HEK293T (cell line): ENCODE results near the gene TMEM187.

Experiments used
- ARNT ChIP-seq: fragments of 450-650 bp; IDR thresholded peaks from 2 replicates; pipeline ENCODE4 v1.6.1; 2017; ENCODE audit warnings: mild to moderate bottlenecking
- BHLHE40 ChIP-seq: fragments of 450-650 bp; IDR thresholded peaks from 2 replicates; pipeline ENCODE4 v1.6.1; 2016; ENCODE audit warnings: mild to moderate bottlenecking, moderate library complexity, borderline replicate concordance
- ELF4 ChIP-seq: fragments of 450-650 bp; IDR thresholded peaks from 2 replicates; pipeline ENCODE4 v1.6.1; 2017; ENCODE audit warnings: antibody characterized with exemption
- FOXA1 ChIP-seq: fragments of 450-650 bp; IDR thresholded peaks from 2 replicates; pipeline ENCODE4 v1.6.1; 2016; ENCODE audit warnings: mild to moderate bottlenecking
- FOXK2 ChIP-seq: fragments of 450-650 bp; IDR thresholded peaks from 2 replicates; pipeline ENCODE4 v1.6.1; 2016; ENCODE audit warnings: mild to moderate bottlenecking
- HDGF ChIP-seq: fragments of 450-650 bp; IDR thresholded peaks from 2 replicates; pipeline ENCODE4 v1.6.1; 2017; ENCODE audit warnings: antibody characterized with exemption, borderline replicate concordance
- L3MBTL2 ChIP-seq: fragments of 450-650 bp; conservative IDR thresholded peaks from 2 replicates; pipeline ENCODE4 v1.6.1; 2016; ENCODE audit warnings: mild to moderate bottlenecking
- LEF1 ChIP-seq: fragments of 450-650 bp; IDR thresholded peaks from 2 replicates; pipeline ENCODE4 v1.6.1; 2017; ENCODE audit warnings: mild to moderate bottlenecking, borderline replicate concordance
- NFRKB ChIP-seq: fragments of 450-650 bp; IDR thresholded peaks from 2 replicates; pipeline ENCODE4 v1.6.1; 2016; ENCODE audit warnings: mild to moderate bottlenecking, moderate library complexity
- SP1 ChIP-seq: fragments of 450-650 bp; IDR thresholded peaks from 2 replicates; pipeline ENCODE4 v1.6.1; 2017
- SUZ12 ChIP-seq: fragments of 450-650 bp; IDR thresholded peaks from 2 replicates; pipeline ENCODE4 v1.6.1; 2016; ENCODE audit warnings: mild to moderate bottlenecking
- ZNF384 ChIP-seq: fragments of 450-650 bp; IDR thresholded peaks from 2 replicates; pipeline ENCODE4 v1.6.1; 2016

DNA sequence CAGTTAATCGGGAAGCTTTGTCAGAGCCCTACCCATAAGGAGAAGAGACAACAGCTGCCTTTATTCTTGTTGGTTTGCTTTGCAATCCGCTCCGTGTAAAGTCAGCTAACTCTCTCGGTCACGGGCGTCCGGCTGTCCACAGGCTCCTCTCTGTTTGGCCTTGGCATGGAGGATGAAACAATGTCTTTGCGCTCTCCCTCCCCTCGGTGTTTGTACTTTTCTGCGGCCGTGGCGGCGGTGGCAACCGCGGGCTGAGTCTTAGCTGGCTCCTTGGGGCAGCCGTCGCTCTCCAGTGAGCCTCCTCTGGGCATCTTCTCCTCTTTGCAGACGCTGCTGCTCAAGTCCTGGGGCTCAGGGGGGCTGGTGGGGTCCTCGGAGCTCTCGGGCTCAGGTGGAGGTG is 57.7 kb downstream of the TMEM187 start:
- TF ChIP-seq BHLHE40 (no peak), LEF1 (no peak), SP1 (no peak), ZNF384 (no peak), ARNT (no peak), FOXK2 (no peak), HDGF (no peak), SUZ12 (no peak), L3MBTL2 (no peak), ELF4 (no peak), NFRKB (no peak), FOXA1 (no peak)
